GM21526 (cell line): ENCODE measurements around the gene LRRTM3.

Experiments used
- ATAC-seq: cut with Tn5 transposase; IDR thresholded peaks from one replicate; pipeline ENCODE4 v1.9.1; 2021; ENCODE audit warnings: moderate library complexity; ENCODE audit not compliant: unreplicated experiment, low FRiP score

LRRTM3 gene

GRCh38 chr10:66931340-66931948, 5.6 kb downstream of the LRRTM3 start:
- ATAC-seq = peak; percentile 71

GRCh38 chr10:66931949-66932343, 6.1 kb downstream of the LRRTM3 start:
- ATAC-seq = no peak

- no peak for ATAC-seq
Observed at GRCh38 chr10:66934711-66935110, 8.9 kb downstream of the LRRTM3 start.

GRCh38 chr10:66940965-66941364, 15.1 kb downstream of the LRRTM3 start:
- ATAC-seq = no peak

- no peak for ATAC-seq
Observed at GRCh38 chr10:66941491-66941890, 15.7 kb downstream of the LRRTM3 start.

- no peak for ATAC-seq
Observed at GRCh38 chr10:66942407-66942806, 16.6 kb downstream of the LRRTM3 start.

GRCh38 chr10:66943590-66943989, 17.8 kb downstream of the LRRTM3 start:
- no peak for ATAC-seq

- no peak for ATAC-seq
Observed at GRCh38 chr10:66951896-66952295, 26.1 kb downstream of the LRRTM3 start.

GRCh38 chr10:66958466-66958865, 32.6 kb downstream of the LRRTM3 start:
- ATAC-seq = no peak

GRCh38 chr10:66964946-66965345, 39.1 kb downstream of the LRRTM3 start:
- no peak for ATAC-seq

- ATAC-seq = no peak
Observed at GRCh38 chr10:66980246-66980815, 54.5 kb downstream of the LRRTM3 start.

GRCh38 chr10:66981361-66982052, 55.7 kb downstream of the LRRTM3 start:
- ATAC-seq = no peak

- ATAC-seq = no peak
Observed at GRCh38 chr10:66982053-66982420, 56.2 kb downstream of the LRRTM3 start.

- no peak for ATAC-seq
Observed at GRCh38 chr10:66982792-66983474, 57.1 kb downstream of the LRRTM3 start.

GRCh38 chr10:66983475-66983818, 57.6 kb downstream of the LRRTM3 start:
- ATAC-seq = no peak

- ATAC-seq = no peak
Observed at GRCh38 chr10:66990143-66990830, 64.5 kb downstream of the LRRTM3 start.

- no peak for ATAC-seq
Observed at GRCh38 chr10:66996996-66997395, 71.2 kb downstream of the LRRTM3 start.

GRCh38 chr10:66999762-67000545, 74.1 kb downstream of the LRRTM3 start:
- no peak for ATAC-seq

- ATAC-seq = no peak
Observed at GRCh38 chr10:67004690-67005089, 78.9 kb downstream of the LRRTM3 start.

- no peak for ATAC-seq
Observed at GRCh38 chr10:67005981-67006380, 80.1 kb downstream of the LRRTM3 start.
